ENCODE measurements around the gene DLGAP4. TPM values are rescaled to one million over a fixed set of nuclear protein-coding genes. Genes with fewer than 3 reads are reported as not detected.

The DLGAP4 gene
- total and polyA plus RNA-seq, 2 of the 8 experiments (the other 6 are each of a cell fraction or from before 2014, with no cell fraction given) = 41.2 to 57.2 TPM

DNA sequence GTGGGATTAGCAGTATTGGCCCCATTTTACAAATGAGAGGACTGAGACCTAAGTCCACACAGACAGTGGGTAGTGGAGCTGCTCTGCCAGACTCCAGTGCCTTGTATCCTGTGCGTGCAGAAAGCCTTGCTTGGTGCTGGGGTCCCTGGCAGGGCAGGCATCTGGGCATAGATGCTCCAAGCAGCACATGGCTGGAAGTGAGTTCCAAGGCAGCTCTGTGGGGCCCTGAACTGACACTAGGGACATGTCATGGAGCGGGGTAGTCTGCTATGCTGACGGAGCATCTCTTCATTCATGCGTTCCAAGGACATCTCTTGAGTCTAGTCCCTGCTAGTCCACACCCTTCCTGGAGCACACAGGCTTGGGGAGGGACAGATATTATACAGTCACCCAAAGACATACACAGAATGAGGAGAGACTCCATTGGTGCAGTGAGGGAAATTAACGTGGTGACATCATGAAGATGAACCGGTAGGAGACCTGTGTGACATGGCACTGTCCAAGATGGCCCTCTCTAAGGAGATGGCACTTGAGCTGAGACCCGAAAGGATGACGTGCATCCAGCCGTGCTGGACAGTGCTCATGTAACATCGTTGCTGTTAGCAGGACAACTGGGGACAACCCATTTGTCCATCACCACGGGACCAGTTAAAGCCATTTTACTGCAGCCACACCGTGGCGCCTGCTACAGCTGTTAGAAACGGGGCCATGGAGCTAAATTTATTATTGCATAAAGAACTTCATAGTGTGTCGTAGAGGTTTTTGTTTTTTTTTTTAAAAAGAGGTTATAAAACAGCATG lies 65.1 kb downstream of the DLGAP4 start:
- H2BK20ac ChIP-seq (ENCODE audit: low read length) = no peak overlapping the region
- H2BK5ac ChIP-seq (ENCODE audit: low read depth, low read length) = no peak overlapping the region
- TF ChIP-seq RXRA (IDR thresholded peaks at IDR 0.05; ENCODE audit: insufficient read depth, low read depth, low read length) = no peak
- TF ChIP-seq RFX5 (IDR thresholded peaks at IDR 0.05; ENCODE audit: borderline replicate concordance, low read depth, low read length) = no peak
- TF ChIP-seq RBBP5 (IDR thresholded peaks at IDR 0.05; ENCODE audit: borderline replicate concordance, low read depth, low read length) = no peak
- TF ChIP-seq ASH2L (IDR thresholded peaks at IDR 0.05; ENCODE audit: low read length) = no peak
- no peak for TF ChIP-seq JUN (IDR thresholded peaks at IDR 0.05; ENCODE audit: low read depth, low read length)
- TF ChIP-seq, protein P1, sequence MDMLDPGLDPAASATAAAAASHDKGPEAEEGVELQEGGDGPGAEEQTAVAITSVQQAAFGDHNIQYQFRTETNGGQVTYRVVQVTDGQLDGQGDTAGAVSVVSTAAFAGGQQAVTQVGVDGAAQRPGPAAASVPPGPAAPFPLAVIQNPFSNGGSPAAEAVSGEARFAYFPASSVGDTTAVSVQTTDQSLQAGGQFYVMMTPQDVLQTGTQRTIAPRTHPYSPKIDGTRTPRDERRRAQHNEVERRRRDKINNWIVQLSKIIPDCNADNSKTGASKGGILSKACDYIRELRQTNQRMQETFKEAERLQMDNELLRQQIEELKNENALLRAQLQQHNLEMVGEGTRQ (IDR thresholded peaks at IDR 0.05; ENCODE audit: low read length) = no peak
- TF ChIP-seq SIRT6 (IDR thresholded peaks at IDR 0.05; ENCODE audit: low read length) = no peak
- no peak for TF ChIP-seq RAD21 (IDR thresholded peaks at IDR 0.05 in 1 of 2, conservative IDR thresholded peaks at IDR 0.05 in 1 of 2; ENCODE audit: low read depth in 2 of 2, low read length in 2 of 2)
- no peak for TF ChIP-seq HDAC2 (IDR thresholded peaks at IDR 0.05; ENCODE audit: borderline replicate concordance in 1 of 2, low read depth in 2 of 2, low read length in 2 of 2)
- no peaks in the 10 kb centered on the region for H3K23me2 ChIP-seq (ENCODE audit: low read depth, low read length)
- no peak overlapping the region for H2AK5ac ChIP-seq (ENCODE audit: low read depth, low read length)
- no peaks in the 10 kb centered on the region for H3K27me3 ChIP-seq (replicated peaks in 1 of 4; ENCODE audit: control insufficient read depth in 3 of 4, extremely low read depth in 1 of 4, insufficient read depth in 3 of 4, low read length in 3 of 4)
- no peak overlapping the region for H4K91ac ChIP-seq (replicated peaks; ENCODE audit: insufficient read length, low read length)
- no peak overlapping the region for H4K8ac ChIP-seq (ENCODE audit: extremely low read depth, insufficient read depth, low read length)
- H3K56ac ChIP-seq (replicated peaks; ENCODE audit: insufficient read length, low read depth, low read length) = no peak overlapping the region
- no peak overlapping the region for H3K4me3 ChIP-seq (ENCODE audit: extremely low read depth in 1 of 4, insufficient read depth in 2 of 4, low read depth in 3 of 4, low read length in 4 of 4)
- H3K4ac ChIP-seq (replicated peaks; ENCODE audit: insufficient read length, low read depth, low read length) = no peak overlapping the region
- no peaks in the 10 kb centered on the region; a peak in 1 of 8 replicates for H3K36me3 ChIP-seq (ENCODE audit: control insufficient read depth in 2 of 4, insufficient read depth in 4 of 4, low read length in 3 of 4)
- H3K4me2 ChIP-seq (ENCODE audit: insufficient read depth in 1 of 2, low read depth in 2 of 2, low read length in 2 of 2) = no peak overlapping the region
- H4K20me1 ChIP-seq (replicated peaks in 1 of 2; ENCODE audit: control insufficient read depth in 1 of 2, insufficient read depth in 2 of 2, low read length in 2 of 2) = peaks cover 0 to 2% of the 10 kb centered on the region in 2 experiments
- CTCF ChIA-PET (ENCODE audit: partially characterized antibody) = interaction anchor here (0.8 to 1.0 kb wide), 2 partner anchors 69 to 90 kb away, joined by 3 read pairs; no protein-coding TSS in a partner anchor
- H2BK15ac ChIP-seq (ENCODE audit: low read length) = no peak overlapping the region
- H3K27ac ChIP-seq (ENCODE audit: low read depth, low read length) = no peak overlapping the region
- DNase-seq (ENCODE audit: low read depth in 1 of 2, low spot score in 2 of 2) (no peak), FAIRE-seq (no peak)
- H3K9ac ChIP-seq (replicated peaks in 1 of 4; ENCODE audit: extremely low read depth in 1 of 4, low read depth in 3 of 4, low read length in 3 of 4) = no peak overlapping the region
- H2BK12ac ChIP-seq (ENCODE audit: low read depth, low read length) = no peak overlapping the region
- no peak overlapping the region for H3K23ac ChIP-seq (ENCODE audit: insufficient read length)
- H3K9me3 ChIP-seq (ENCODE audit: insufficient read depth in 2 of 2, low read depth in 1 of 2, low read length in 1 of 2) = no peaks in the 10 kb centered on the region
- no peak overlapping the region for H2BK120ac ChIP-seq (replicated peaks; ENCODE audit: low read depth, low read length)
- POLR2A ChIA-PET (ENCODE audit: partially characterized antibody) = interaction anchor here (0.6 kb wide), 1 partner anchor 54 kb away, joined by 3 read pairs; no protein-coding TSS in a partner anchor
- peaks cover 2 to 11% (median 6%) of the 10 kb centered on the region in 4 experiments for H3K4me1 ChIP-seq (replicated peaks in 1 of 4; ENCODE audit: control insufficient read depth in 3 of 4, insufficient read depth in 4 of 4, low read length in 3 of 4)
- no peaks in the 10 kb centered on the region for H3K79me2 ChIP-seq (ENCODE audit: control insufficient read depth in 1 of 2, insufficient read depth in 2 of 2, low read length in 2 of 2)
- H2AFZ ChIP-seq (ENCODE audit: low read length) = no peak overlapping the region
- no peak overlapping the region for H3K18ac ChIP-seq (ENCODE audit: extremely low read depth, low read length)
- WGBS, 2 experiments (ENCODE audit: extremely low coverage in 1 of 2, insufficient coverage in 1 of 2, insufficient read length in 1 of 2, insufficient replicate concordance in 2 of 2, low coverage in 1 of 2, low lambda C conversion rate in 2 of 2, missing lambda C conversion rate in 1 of 2) = 85% methylated on average over 15 of the region's 15 CpGs; no CpG with 5 or more reads in 1 of the 2 experiments
- no peak overlapping the region for H4K5ac ChIP-seq (ENCODE audit: insufficient read length, low read depth, low read length)
- no peak overlapping the region for H3K14ac ChIP-seq (ENCODE audit: insufficient read length)
- no peaks in the 10 kb centered on the region for H3K79me1 ChIP-seq (ENCODE audit: low read depth, low read length)

All from H1 (cell line).